Endothelial cell of umbilical vein (primary cell): ENCODE data around the gene RGS2.

Source experiments
- EZH2 ChIP-seq: IDR thresholded peaks from 2 replicates; pipeline ENCODE4 v1.6.1; 2012; ENCODE audit warnings: borderline replicate concordance, low read depth, mild to moderate bottlenecking, moderate library complexity, low read length, inconsistent platforms; ENCODE audit not compliant: severe bottlenecking
- FOS ChIP-seq: IDR thresholded peaks from 2 replicates; pipeline ENCODE4 v1.6.1; 2011; ENCODE audit warnings: mild to moderate bottlenecking, low read length, moderate library complexity, borderline replicate concordance; ENCODE audit not compliant: insufficient read depth
- JUN ChIP-seq: IDR thresholded peaks from 2 replicates; pipeline ENCODE4 v1.6.1; 2011; ENCODE audit warnings: borderline replicate concordance, low read depth; ENCODE audit not compliant: insufficient read length, insufficient read depth
- MYC ChIP-seq: IDR thresholded peaks from one replicate; pipeline ENCODE4 v1.6.1; 2011; ENCODE audit warnings: mild to moderate bottlenecking, low read depth, low read length
- POLR2A ChIP-seq: IDR thresholded peaks from 2 replicates; pipeline ENCODE4 v1.6.1; 2012; ENCODE audit warnings: low read depth, mild to moderate bottlenecking, control low read depth, low read length
- POLR2AphosphoS5 ChIP-seq: IDR thresholded peaks from 2 replicates; pipeline ENCODE4 v1.6.1; 2012; ENCODE audit warnings: low read depth, mild to moderate bottlenecking, control low read depth, low read length, moderate library complexity; ENCODE audit not compliant: insufficient read depth
- TF ChIP-seq, protein P1 (sequence below), 2 donors: IDR thresholded peaks; 1 replicate in 1 of 2; 2 replicates in 1 of 2; pipeline ENCODE4 v1.5.1; 2011; ENCODE audit warnings: low read length in 2 of 2, mild to moderate bottlenecking in 2 of 2, moderate library complexity in 2 of 2, control low read depth in 1 of 2, inconsistent platforms in 1 of 2, low read depth in 1 of 2; ENCODE audit not compliant: insufficient read depth in 1 of 2; ENCODE audit errors: extremely low read depth in 1 of 2
- TF ChIP-seq, protein P2 (sequence below): IDR thresholded peaks from 2 replicates; pipeline ENCODE4 v1.6.1; 2011; ENCODE audit not compliant: insufficient read depth, insufficient read length

DNA sequence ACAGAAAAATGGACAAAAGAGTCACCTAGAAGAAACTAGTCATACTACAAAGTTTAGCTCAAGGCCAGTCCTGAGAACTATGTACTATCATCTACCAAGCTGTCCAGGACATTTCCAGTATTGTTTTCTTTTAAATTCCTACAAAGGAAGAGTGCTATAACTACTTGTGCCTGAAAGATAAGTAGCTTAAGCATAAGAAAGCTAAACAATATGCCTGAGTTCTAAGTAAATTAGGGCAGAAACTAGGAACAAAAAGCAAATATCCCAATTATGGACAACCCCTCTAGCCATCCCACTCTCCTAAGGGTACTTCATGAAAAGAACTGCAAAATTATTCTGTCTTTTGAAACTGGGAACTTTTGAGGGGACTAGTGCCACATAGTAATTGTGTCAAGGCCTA, 5.3 kb upstream of the RGS2 start:
- TF ChIP-seq, protein P1, sequence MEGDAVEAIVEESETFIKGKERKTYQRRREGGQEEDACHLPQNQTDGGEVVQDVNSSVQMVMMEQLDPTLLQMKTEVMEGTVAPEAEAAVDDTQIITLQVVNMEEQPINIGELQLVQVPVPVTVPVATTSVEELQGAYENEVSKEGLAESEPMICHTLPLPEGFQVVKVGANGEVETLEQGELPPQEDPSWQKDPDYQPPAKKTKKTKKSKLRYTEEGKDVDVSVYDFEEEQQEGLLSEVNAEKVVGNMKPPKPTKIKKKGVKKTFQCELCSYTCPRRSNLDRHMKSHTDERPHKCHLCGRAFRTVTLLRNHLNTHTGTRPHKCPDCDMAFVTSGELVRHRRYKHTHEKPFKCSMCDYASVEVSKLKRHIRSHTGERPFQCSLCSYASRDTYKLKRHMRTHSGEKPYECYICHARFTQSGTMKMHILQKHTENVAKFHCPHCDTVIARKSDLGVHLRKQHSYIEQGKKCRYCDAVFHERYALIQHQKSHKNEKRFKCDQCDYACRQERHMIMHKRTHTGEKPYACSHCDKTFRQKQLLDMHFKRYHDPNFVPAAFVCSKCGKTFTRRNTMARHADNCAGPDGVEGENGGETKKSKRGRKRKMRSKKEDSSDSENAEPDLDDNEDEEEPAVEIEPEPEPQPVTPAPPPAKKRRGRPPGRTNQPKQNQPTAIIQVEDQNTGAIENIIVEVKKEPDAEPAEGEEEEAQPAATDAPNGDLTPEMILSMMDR (IDR thresholded peaks at IDR 0.05; ENCODE audit: extremely low read depth in 1 of 2, insufficient read depth in 1 of 2, low read depth in 1 of 2, low read length in 2 of 2) = no peak
- TF ChIP-seq MYC (no peak), EZH2 (no peak), POLR2A (no peak), POLR2AphosphoS5 (no peak), FOS (no peak), JUN (no peak)
- TF ChIP-seq, protein P2, sequence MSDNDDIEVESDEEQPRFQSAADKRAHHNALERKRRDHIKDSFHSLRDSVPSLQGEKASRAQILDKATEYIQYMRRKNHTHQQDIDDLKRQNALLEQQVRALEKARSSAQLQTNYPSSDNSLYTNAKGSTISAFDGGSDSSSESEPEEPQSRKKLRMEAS = no peak
